Measurements from ENCODE around the gene TMEM201. TPM values are rescaled to one million over a fixed set of nuclear protein-coding genes. Genes with fewer than 3 reads are reported as not detected.

TMEM201 gene
- total and polyA plus RNA-seq, 2 of the 4 experiments (the other 2 are of a cell fraction) = 1.3 to 8.7 TPM

DNA sequence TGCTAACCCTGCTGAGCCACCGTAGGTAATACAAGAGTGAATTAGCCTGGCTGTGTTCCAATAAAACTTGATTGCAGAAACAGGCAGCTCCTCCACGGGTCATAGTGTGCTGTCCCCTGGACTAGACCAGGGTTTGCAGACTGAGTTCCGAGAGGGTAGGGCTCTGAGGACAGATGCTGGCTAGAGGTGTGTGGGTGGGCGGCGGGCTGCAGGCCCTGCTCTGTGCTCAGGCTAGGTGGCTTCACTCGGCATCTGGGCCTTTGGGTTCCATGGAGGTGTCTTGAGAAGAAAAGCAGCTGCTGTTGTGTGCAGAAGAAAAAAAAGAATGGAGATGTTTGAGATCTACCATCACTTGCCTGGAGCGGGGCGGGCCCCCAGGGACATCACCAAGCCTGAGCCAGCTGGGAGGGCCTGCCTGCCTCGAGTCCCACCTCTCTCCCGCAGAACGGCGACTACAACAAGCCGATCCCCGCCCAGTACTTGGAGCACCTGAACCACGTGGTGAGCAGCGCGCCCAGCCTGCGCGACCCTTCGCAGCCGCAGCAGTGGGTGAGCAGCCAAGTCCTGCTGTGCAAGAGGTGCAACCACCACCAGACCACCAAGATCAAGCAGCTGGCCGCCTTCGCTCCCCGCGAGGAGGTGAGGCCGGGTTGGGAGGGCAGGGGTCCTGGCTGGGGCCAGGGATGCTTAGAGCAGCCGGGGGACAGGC, 7.9 kb downstream of the TMEM201 start:
- H3K36me3 ChIP-seq (ENCODE audit: control insufficient read depth, insufficient read depth, low read length) = peaks cover 16% of the 10 kb centered on the region; the same call in 1 of the 2 replicates
- H2BK15ac ChIP-seq (ENCODE audit: low read depth, low read length) = no peak overlapping the region
- no peak overlapping the region for H2AK5ac ChIP-seq (ENCODE audit: low read depth, low read length)
- WGBS, 2 experiments (ENCODE audit: extremely low coverage in 2 of 2, insufficient read length in 1 of 2) = 56% methylated on average over 10 of the region's 27 CpGs; no CpG with 5 or more reads in 1 of the 2 experiments
- intact Hi-C loops (cut with micrococcal nuclease) (no loop called here), dilution Hi-C loops (cut with HindIII; ENCODE audit: low sequenced_read_pairs, unreplicated experiment) (no loop called here), in situ Hi-C loops (cut with MboI; ENCODE audit: low sequenced_read_pairs) (no loop called here)
- H3K18ac ChIP-seq (ENCODE audit: low read depth, low read length) = no peak overlapping the region
- no peak overlapping the region for H4K8ac ChIP-seq (ENCODE audit: low read depth in 2 of 2, low read length in 2 of 2)
- H4K20me1 ChIP-seq (ENCODE audit: insufficient read depth, low read length) = peaks cover 33% of the 10 kb centered on the region
- no peak for TF ChIP-seq MAFK (IDR thresholded peaks at IDR 0.05; ENCODE audit: low read depth, low read length)
- no peak for TF ChIP-seq SMC3 (IDR thresholded peaks at IDR 0.05; ENCODE audit: low read depth, low read length)
- no peak for TF ChIP-seq BHLHE40 (IDR thresholded peaks at IDR 0.05; ENCODE audit: low read depth, low read length)
- TF ChIP-seq, protein P1, sequence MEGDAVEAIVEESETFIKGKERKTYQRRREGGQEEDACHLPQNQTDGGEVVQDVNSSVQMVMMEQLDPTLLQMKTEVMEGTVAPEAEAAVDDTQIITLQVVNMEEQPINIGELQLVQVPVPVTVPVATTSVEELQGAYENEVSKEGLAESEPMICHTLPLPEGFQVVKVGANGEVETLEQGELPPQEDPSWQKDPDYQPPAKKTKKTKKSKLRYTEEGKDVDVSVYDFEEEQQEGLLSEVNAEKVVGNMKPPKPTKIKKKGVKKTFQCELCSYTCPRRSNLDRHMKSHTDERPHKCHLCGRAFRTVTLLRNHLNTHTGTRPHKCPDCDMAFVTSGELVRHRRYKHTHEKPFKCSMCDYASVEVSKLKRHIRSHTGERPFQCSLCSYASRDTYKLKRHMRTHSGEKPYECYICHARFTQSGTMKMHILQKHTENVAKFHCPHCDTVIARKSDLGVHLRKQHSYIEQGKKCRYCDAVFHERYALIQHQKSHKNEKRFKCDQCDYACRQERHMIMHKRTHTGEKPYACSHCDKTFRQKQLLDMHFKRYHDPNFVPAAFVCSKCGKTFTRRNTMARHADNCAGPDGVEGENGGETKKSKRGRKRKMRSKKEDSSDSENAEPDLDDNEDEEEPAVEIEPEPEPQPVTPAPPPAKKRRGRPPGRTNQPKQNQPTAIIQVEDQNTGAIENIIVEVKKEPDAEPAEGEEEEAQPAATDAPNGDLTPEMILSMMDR (conservative IDR thresholded peaks at IDR 0.05; ENCODE audit: low read depth, low read length) = no peak
- no peak for TF ChIP-seq MXI1 (IDR thresholded peaks at IDR 0.05; ENCODE audit: borderline replicate concordance, low read depth, low read length)
- TF ChIP-seq CEBPB (IDR thresholded peaks at IDR 0.05; ENCODE audit: low read depth, low read length) = no peak
- no peak for TF ChIP-seq RAD21 (IDR thresholded peaks at IDR 0.05; ENCODE audit: low read length)
- TF ChIP-seq MAZ (IDR thresholded peaks at IDR 0.05; ENCODE audit: borderline replicate concordance, low read depth, low read length) = no peak
- TF ChIP-seq CHD1 (IDR thresholded peaks at IDR 0.05; ENCODE audit: low read depth, low read length) = no peak
- TF ChIP-seq, protein P2, sequence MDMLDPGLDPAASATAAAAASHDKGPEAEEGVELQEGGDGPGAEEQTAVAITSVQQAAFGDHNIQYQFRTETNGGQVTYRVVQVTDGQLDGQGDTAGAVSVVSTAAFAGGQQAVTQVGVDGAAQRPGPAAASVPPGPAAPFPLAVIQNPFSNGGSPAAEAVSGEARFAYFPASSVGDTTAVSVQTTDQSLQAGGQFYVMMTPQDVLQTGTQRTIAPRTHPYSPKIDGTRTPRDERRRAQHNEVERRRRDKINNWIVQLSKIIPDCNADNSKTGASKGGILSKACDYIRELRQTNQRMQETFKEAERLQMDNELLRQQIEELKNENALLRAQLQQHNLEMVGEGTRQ (IDR thresholded peaks at IDR 0.05; ENCODE audit: low read depth, low read length) = no peak
- no peak for TF ChIP-seq RCOR1 (IDR thresholded peaks at IDR 0.05; ENCODE audit: insufficient replicate concordance, low read length)
- no peak for TF ChIP-seq RFX5 (IDR thresholded peaks at IDR 0.05; ENCODE audit: low read depth, low read length)
- TF ChIP-seq, protein P3, sequence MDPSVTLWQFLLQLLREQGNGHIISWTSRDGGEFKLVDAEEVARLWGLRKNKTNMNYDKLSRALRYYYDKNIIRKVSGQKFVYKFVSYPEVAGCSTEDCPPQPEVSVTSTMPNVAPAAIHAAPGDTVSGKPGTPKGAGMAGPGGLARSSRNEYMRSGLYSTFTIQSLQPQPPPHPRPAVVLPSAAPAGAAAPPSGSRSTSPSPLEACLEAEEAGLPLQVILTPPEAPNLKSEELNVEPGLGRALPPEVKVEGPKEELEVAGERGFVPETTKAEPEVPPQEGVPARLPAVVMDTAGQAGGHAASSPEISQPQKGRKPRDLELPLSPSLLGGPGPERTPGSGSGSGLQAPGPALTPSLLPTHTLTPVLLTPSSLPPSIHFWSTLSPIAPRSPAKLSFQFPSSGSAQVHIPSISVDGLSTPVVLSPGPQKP (IDR thresholded peaks at IDR 0.05; ENCODE audit: borderline replicate concordance, low read depth, low read length) = no peak
- no peak for TF ChIP-seq NFE2L2 (IDR thresholded peaks at IDR 0.05; ENCODE audit: low read depth, low read length)
- no peak for TF ChIP-seq POLR2A (IDR thresholded peaks at IDR 0.05; ENCODE audit: low read depth, low read length)
- no peak overlapping the region for H3K4me3 ChIP-seq (ENCODE audit: insufficient read depth, low read depth, low read length)
- BruUV-seq (replicated peaks) = no TSS peak
- peaks cover 10% of the 10 kb centered on the region for H3K9me1 ChIP-seq (ENCODE audit: insufficient read depth, low read length)
- no peak overlapping the region for H2AFZ ChIP-seq (replicated peaks; ENCODE audit: low read length, poor library complexity)
- H3K23ac ChIP-seq (ENCODE audit: low read depth, low read length) = no peak overlapping the region
- no peaks in the 10 kb centered on the region for H3K9me3 ChIP-seq (ENCODE audit: control insufficient read depth, insufficient read depth, low read length)
- H3K56ac ChIP-seq (ENCODE audit: extremely low read depth, insufficient read depth, low read length) = no peak overlapping the region
- H2BK120ac ChIP-seq (ENCODE audit: low read depth, low read length) = no peak overlapping the region
- CTCF ChIA-PET = no interaction called here
- H3K9ac ChIP-seq (ENCODE audit: low read depth, low read length) = no peak overlapping the region
- POLR2A ChIA-PET (ENCODE audit: unreplicated experiment) = no interaction called here
- H3K27me3 ChIP-seq (ENCODE audit: control insufficient read depth, insufficient read depth, low read length) = no peaks in the 10 kb centered on the region
- H2BK5ac ChIP-seq (ENCODE audit: low read depth, low read length, poor library complexity, severe bottlenecking) = no peak overlapping the region
- peak overlapping the region; percentile 6 for H2AK9ac ChIP-seq (replicated peaks; ENCODE audit: low read depth, low read length, poor library complexity)
- no peak overlapping the region for H3K4ac ChIP-seq (ENCODE audit: low read depth, low read length)
- no peak overlapping the region for H2BK20ac ChIP-seq (ENCODE audit: low read depth, low read length)
- peaks cover 10% of the 10 kb centered on the region for H3K4me1 ChIP-seq (ENCODE audit: control insufficient read depth, insufficient read depth, low read length)
- no peak overlapping the region for H3K4me2 ChIP-seq (ENCODE audit: low read depth, low read length)
- H3K14ac ChIP-seq (replicated peaks; ENCODE audit: low read depth, low read length) = no peak overlapping the region
- ATAC-seq (ENCODE audit: low read depth) (no peak), DNase-seq (no peak)
- no peak overlapping the region for H4K91ac ChIP-seq (ENCODE audit: insufficient read depth, low read depth, low read length)
- H4K5ac ChIP-seq (ENCODE audit: low read depth, low read length) = no peak overlapping the region
- no peak overlapping the region for H3K27ac ChIP-seq (ENCODE audit: insufficient read depth, low read length)
- H3K79me1 ChIP-seq (ENCODE audit: low read depth in 1 of 2, low read length in 2 of 2) = peaks cover 8 to 53% of the 10 kb centered on the region in 2 experiments

All from IMR-90 (cell line).